NCI-H82 (cell line): ENCODE data around the gene EFNA1.
A peak's percentile ranks its signal among the peaks of the same experiment; 100 is the strongest.
"Not testable (repeated sequence)": the region's sequence is repeated elsewhere in the genome, so short reads cannot be mapped to it uniquely, and the experiment has no call there.

ENCODE experiments used
- DNase-seq: peaks from one replicate; lab custom pipeline; 2025; lab: John Stamatoyannopoulos, UW

The EFNA1 gene

GRCh38 chr1:155145491-155145890 lies 17.8 kb downstream of the EFNA1 start:
- DNase-seq: no peak

GRCh38 chr1:155155996-155156643 lies 28.4 kb downstream of the EFNA1 start:
- not testable (repeated sequence) for DNase-seq

- DNase-seq: no peak
Measured at GRCh38 chr1:155158991-155159390, 31.3 kb downstream of the EFNA1 start.

- no peak for DNase-seq
Measured at GRCh38 chr1:155160128-155160527, 32.5 kb downstream of the EFNA1 start.

- not testable (repeated sequence) for DNase-seq
Measured at GRCh38 chr1:155162631-155163030, 35.0 kb downstream of the EFNA1 start.

- not testable (repeated sequence) for DNase-seq
Measured at GRCh38 chr1:155163785-155164184, 36.1 kb downstream of the EFNA1 start.

DNA sequence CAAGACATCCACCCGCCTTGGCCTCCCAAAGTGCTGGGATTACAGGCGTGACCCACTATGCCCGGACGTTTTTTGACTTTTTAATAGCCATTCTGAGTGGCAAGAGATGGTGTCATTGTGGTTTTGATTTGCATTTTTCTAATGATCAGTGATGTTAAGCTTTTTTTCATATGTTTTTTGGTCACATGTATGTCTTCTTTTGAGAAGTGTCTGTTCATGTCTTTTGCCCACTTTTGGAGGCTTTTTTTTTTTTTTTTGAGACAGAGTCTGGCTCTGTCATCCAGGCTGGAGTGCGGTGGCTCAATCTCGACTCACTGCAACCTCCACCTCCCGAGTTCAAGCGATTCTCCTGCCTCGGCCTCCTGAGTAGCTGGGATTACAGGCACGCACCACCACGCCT lies 36.9 kb downstream of the EFNA1 start:
- not testable (repeated sequence) for DNase-seq

DNA sequence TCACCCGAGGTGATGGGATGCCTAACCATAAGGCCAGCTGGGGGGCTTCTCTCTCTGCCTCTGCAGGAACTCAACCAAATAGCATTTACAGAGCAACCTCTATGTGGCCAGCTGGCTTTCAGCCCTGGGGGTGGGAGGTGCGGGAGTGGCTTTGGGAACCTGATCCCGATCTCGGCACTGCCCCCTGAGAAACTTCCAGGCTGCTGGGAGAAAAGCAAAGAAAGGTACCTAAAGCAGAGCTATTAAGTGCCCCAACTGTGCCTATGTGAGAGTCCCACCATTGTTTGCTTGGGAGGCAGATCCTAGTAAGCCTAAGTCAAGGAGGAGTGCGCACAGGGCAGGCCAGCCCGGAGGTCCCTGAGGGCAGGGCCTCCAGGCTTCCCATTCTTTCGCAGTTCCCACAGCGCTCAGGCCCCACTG lies 38.4 kb downstream of the EFNA1 start:
- no peak for DNase-seq

DNA sequence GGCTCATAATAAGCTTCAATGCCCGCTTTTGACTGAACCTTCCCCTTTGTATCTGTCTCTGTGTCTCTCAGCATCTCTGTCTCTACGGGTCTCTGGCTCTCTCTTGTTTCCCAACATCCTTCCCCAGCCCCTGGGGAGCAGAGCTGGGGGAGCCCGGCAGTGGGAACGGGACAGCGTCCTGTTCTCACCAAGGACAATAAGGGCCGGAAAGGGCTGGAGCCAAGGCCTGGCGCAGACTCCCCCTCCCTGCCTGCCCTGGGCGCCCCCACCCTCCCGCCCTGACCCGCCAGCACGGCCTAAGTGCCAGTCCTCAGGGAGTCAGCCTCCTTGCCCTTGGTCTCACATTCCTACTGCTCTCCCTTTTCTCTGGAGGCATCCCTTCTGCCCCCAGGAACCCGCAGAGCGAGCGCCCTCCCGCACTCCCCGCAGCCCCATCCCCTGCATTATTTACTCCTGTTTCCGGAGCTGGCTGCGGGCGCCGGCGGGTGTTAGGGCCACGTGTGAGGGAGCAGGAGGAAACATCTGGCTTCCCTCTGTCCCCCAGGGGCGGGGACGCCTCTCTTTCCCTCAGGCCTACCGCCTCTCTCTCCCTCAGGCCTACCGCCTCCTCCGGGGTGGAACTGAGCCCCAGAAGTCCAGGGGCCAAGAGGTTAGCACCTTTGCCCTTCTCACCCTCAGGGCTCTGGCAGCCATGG lies 38.9 kb downstream of the EFNA1 start:
- DNase-seq: no peak

- DNase-seq: peak; percentile 97
Measured at GRCh38 chr1:155167166-155168104, 39.8 kb downstream of the EFNA1 start.

DNA sequence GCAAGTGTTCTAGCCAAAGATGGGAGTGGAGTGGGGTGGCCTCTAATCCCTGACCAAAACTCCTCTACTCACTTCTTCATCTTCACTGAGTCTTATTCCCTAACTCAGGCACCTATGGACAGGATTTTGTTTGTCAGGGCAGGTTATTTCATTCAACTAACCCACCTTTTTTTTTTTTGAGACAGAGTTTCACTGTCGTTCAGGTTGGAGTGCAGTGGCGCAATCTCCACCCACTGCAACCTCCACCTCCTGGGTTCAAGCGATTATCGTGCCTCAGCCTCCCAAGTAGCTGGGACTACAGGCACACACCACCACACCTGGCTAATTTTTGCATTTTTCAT lies 40.4 kb downstream of the EFNA1 start:
- DNase-seq: not testable (repeated sequence)

- no peak for DNase-seq
Measured at GRCh38 chr1:155168456-155169210, 41.0 kb downstream of the EFNA1 start.

- DNase-seq: no peak
Measured at GRCh38 chr1:155169541-155169940, 41.9 kb downstream of the EFNA1 start.

DNA sequence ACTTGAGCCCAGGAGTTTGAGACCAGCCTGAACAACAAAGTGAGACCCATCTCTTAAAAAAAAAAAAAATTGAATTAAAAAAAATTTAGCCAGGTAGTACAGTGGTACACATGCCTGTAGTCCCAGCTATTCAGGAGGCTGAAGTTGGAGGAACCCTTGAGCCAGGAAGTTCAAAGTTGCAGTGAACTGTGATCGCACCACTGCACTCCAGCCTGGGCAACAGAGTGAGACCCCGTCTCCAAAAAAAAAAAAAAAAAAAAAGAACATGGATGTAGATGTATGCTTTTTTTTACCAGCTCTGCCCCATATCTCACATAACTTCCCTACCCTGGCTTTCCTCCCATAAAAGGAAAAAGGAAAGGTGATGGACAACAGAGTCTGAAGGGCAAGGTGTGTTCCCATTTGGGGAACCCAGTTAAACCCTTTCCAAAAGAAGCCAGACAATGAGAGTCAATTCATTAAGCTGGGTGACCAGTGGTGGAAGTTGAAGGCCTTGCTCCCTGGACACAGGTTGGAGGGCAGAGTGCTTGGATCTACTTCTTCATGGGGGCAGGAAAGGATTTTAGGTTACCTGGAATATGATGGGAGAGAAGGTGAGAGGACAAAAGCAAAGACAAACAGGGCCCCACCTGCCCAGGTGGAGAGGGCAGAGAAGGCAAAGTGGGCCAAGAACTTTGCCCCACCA lies 42.6 kb downstream of the EFNA1 start:
- no peak for DNase-seq

DNA sequence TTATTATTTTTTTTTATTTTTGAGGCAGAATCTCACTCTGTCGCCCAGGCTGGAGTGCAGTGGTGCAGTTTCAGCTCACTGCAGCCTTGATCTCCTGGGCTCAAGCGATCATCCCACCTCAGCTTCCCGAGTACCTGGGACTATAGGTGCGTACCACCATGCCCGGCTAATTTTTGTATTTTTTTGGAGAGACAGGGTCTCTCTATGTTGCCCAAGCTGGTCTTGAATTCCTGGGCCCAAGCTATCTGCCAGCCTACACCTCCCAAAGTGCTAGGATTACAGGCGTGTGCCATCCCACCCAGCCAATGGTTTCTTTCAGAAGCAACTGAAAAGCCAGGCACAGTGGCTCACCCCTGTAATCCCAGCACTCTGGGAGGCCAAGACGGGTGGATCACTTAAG lies 43.1 kb downstream of the EFNA1 start:
- no peak for DNase-seq

GRCh38 chr1:155171836-155172731 lies 44.4 kb downstream of the EFNA1 start:
- no peak for DNase-seq

DNA sequence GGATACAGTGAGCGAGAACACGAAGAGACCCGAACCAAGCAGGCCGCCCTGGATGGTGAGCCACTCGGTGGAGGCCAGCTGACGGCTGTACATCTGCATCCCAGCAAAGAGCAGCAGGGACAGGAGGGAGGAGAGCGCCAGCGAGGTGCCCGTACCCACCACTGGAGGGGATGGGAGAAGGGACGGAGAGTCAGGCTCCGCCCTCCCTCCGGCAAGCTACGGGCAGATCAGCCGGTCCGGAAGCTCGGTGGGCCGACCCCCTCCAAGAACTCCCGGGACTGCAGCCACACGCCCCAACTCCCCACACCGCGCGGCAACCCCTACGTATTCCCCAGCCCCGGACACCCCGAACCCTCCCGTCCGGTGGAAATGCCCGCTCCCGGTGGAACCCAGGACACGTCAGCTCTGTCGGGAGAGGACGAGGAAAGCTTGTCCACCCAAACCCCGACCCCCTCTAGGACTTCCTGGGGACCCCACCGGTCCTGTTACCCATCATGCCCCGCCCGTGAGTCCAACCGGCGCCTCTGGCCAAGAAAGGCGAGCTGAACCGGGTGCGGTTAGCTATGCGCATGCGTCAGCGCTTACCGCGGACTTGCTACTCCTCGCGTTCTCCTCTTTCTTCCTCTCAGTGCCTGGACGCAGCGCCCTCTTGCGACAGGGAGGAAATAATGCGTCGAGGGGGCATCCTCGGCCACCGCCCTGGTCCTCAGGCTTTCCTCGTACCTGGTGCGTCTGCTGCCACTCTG lies 45.2 kb downstream of the EFNA1 start, which contains the start of gene KRTCAP2:
TSS of gene KRTCAP2 (minus strand) at position 573 of the 746 bp plus-strand sequence. CDS start at position 493, 80 bp downstream.
- DNase-seq: peak; percentile 99

DNA sequence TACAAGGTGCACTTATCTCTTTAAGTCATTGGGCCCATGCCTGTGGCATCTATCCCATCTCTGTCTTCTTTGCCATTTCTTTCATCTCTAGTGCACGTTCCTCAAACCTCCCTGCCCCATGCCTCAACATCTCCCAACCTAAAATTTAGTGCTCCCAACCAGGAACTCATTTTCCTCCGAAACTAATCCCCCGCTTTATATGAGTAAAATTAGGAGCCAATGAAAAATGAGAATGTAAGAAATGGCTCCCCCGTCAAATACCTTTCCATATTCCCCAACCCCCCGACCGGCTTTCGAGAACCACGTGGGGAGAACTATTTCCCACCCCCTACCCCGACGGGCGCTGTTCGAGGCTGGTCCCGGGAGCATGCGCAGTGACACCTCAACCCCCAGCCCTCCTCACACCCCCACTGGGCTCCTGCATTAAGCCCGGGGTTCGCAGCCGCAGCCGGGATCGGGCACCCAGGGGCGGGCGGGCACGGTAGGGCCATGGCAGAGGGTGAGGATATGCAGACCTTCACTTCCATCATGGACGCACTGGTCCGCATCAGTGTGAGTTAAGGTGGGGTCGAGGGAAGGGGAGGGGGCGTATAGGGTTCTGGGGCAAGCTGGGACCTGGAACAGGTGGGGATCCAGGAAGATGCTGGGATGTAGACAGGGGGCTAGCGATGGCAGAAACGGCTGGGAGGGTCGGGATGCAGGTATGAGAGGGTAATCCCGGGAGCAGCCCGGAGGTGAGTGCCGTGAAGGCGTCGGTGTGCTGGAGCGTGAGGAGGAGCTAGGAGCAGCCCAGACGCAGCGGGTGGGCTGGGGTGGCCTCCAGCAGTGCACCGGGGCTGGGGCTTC lies 46.0 kb downstream of the EFNA1 start, which contains the start of gene TRIM46:
TSS of gene TRIM46 (plus strand) at position 372 of the 846 bp plus-strand sequence. CDS start at position 490, 118 bp downstream.
- DNase-seq: peak; percentile 93
